T-helper 2 cell treated with Interferon-gamma antibody and Interleukin-4, amounts not matched to agents 100 ng/mL and 5 ng/mL, for 36 hours (primary cell): ENCODE results near the gene TEAD2. TPM values are rescaled to one million over a fixed set of nuclear protein-coding genes. Genes with fewer than 3 reads are reported as not detected.
"Not testable (repeated sequence)": the region's sequence is repeated elsewhere in the genome, so short reads cannot be mapped to it uniquely, and the experiment has no call there.

Experiments
- intact Hi-C: fragments of 100-400 bp; cut with micrococcal nuclease; formaldehyde crosslinking; loops from one replicate; pipeline ENCODE4 v1.15.1; 2023
- total RNA-seq: library from RNA; stranded (reverse); gene quantifications from 2 replicates; pipeline ENCODE4 v1.2.3, GENCODE V29; 2022

TEAD2 gene
- total RNA-seq, 1 donor from 2014 or later = not detected

DNA sequence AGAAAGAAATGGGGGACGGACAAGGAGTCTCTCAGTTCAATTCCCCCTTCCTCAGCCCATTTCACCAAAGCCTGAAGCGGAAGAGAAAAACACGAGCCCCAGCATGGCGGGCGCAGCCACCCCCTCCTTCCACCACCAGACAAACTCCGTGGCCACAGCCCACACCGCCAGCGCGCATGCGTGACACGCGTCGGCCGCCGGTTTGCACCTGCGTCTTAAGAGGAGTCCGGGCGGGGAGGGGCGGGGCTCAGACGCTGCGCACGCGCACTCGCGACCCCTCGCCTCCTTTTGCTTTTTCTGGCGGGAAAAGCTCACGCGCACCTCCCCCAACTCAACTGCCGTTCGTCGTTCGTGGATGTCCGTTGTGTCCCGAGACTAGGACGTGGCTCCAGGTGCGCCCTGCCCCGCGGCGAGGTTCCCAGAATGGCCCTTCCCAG is 25.7 kb upstream of the TEAD2 start, which contains the start of gene KASH5:
TSS of gene KASH5 (plus strand) at position 314 of the 437 bp plus-strand sequence. CDS start 2,635 bp downstream, outside the sequence.
- intact Hi-C loops = no loop called here

DNA sequence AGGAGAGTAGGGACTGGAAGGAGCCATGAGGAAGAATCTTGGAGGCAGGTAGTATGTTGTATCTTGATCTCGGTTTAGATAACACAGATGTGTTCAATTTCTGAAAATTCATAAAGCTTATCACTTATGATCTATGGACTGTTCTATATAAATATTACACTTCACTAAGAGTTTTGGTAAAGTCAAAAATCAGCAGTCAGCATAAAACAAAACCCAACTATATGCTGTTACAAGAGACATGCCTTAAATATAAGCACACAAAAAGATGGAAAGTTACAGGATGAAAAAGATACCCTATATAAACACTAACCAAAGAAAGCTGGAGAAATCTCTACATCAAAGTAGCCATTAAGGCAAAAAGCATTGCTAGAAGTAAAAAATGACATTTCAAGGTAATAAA is 21.4 kb upstream of the TEAD2 start:
- intact Hi-C loops = no loop called here

GRCh38 chr19:49382639-49383038 is 20.4 kb upstream of the TEAD2 start:
- intact Hi-C loops = no loop called here

GRCh38 chr19:49380391-49380790 is 18.2 kb upstream of the TEAD2 start:
- intact Hi-C loops = no loop called here

DNA sequence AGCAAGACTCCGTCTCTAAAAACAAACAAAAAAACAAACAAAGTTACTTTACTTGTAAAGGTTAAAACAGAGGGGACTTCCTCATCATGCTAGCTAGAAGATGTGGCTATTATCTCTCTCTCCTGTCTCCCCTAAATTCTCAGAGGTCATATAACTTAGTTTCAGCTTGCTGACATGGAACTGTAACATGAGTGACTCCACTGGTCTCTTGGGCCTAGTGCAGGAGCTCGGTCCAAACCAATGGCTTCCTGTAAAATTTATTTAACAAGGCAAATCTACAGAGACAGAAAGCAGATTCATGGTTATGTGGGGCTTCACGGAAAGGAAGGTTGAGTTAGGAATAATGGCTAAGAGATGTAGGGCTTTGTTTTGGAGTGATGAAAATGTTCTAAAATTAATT is 16.3 kb upstream of the TEAD2 start:
- intact Hi-C loops = no loop called here

GRCh38 chr19:49374665-49375434 is 12.6 kb upstream of the TEAD2 start:
- intact Hi-C loops = no loop called here

DNA sequence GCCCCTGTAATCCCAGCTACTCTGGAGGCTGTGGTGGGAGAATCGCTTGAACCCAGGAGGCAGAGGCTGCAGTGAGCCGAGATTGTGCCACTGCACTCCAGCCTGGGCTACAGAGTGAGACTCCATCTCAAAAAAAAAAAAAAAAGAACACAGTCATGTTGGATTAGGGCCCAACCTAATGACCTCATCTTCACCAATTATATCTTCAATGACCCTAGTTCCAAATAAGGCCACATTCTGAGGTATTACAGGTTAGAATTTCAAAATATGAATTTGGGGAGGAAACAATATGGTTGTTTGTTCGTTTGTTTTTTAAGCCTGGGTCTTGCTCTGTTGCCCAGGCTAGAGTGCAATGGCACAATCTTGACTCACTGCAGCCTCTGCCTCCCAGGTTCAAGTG is 11.0 kb upstream of the TEAD2 start:
- intact Hi-C loops = not testable (repeated sequence)

- intact Hi-C loops = no loop called here
Observed at GRCh38 chr19:49371184-49371583, 9.0 kb upstream of the TEAD2 start.

DNA sequence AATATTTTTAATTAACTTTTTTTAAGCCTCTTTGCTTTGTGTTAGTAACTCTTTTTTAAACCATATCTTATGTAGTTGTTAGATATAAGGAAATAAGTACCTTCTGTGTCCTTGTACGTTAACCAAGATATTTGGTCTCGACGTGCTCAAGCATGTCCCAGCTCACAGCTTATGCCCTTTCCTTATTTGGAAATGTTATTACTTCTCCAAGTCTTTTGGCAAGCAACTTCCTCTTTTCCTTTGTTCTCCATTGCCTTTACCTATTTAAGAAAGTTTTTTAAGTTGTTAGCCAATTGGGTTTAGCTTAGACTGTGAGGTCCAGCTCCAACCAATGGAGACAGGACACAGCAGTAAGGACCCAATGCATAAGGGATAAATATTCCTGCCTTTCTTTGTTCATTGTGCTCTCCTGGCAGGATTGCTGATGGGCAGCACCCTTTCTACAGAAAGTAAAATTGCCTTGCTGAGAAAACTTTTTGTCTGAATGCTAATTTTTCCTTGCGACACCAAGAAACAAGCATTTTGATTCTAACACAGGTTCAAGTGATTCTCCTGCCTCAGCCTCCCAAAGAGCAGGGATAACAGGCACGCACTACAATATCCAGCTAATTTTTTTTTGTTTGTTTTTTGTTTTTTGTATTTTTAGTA is 6.6 kb upstream of the TEAD2 start:
- intact Hi-C loops = no loop called here

GRCh38 chr19:49366110-49366509 is 3.9 kb upstream of the TEAD2 start:
- intact Hi-C loops = no loop called here

GRCh38 chr19:49364083-49364737 is 2.0 kb upstream of the TEAD2 start:
- intact Hi-C loops = no loop called here

DNA sequence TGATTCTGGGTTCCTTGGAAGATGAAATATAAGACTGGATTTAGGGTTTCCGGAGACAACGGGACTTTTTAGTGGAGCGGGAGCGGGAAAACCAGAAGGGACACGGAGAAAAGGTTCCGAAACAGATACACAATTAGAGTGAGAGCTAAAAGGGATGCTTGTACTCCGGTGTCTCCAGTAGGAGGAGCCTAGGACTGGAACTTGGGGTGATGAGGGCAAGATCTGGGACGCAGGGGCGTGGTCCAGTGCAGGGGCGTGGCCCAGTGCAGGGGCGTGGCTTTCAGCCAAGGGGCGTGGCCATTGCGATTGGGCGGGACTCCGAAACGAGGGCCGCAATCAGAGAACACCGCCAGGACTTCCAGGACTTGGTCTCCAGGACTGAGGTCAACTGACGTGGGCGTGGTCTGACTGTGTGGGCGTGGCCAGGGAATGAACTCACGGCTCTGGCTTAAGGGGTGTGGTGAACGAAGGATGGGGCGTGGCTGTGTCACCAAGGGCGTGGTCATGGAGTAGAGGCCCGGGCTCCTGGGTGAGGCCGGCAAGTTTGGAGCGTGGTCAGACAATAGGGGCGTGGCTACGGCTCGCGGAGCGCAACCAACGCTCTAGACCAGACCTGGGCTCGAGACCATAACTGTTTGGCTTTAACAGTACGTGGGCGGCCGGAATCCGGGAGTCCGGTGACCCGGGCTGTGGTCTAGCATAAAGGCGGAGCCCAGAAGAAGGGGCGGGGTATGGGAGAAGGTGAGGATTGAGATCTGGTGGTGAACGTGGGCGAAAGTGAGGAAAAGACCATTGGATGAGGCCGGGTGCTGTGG is 1.3 kb upstream of the TEAD2 start, which contains the start of gene DKKL1:
TSS of gene DKKL1 (plus strand) at position 610 of the 815 bp plus-strand sequence. CDS start at position 732, 122 bp downstream.
- intact Hi-C loops = no loop called here

DNA sequence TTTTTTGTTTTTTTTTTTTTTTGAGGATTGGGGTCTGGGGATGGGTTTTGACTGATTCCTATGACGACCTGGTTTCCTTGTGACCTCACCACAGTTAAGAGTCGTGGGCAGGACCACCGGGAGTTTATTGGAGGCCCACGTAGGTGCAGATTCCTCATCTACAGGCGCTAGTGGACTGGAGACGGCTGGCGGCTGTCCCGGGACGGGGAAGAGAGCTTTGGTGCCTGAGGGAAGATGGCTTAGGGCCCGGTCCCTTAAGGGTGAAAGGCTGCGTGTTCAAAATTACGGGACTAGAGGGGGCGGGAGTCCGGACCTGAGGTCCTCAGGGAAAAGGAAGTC is 682 bp upstream of the TEAD2 start:
- intact Hi-C loops = no loop called here

DNA sequence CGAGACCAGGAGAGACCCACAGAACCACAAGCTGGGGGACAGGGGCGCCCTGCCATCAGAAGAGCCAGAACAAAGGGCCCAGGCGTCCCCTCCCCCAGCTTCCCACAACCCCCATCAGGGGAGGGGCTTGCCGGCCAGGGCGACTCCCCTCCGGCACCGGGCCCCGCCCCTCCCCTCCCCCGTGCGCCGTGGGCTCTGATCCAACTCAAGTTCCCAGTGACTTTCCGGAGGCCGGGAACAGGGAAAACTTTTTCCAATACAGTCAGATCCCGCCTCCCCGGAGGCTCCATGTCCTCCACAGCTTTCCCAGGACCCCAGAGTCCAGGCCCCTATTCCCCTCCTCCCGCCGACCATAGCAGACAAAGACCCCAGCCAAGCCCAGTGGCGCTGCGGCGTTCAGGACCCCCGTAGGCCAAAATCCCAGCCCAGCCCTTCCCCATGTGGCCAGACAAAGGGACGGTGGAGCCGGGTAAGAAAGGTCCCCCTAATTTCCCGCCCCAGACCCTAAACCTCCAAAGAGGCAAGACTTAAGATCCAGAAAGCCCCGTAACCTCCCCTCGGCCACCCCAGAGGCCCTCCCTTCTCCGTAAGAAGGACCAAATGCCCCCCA is 673 bp downstream of the TEAD2 start:
- intact Hi-C loops = no loop called here

GRCh38 chr19:49359851-49360820 is 2.1 kb downstream of the TEAD2 start:
- intact Hi-C loops = no loop called here

- intact Hi-C loops = no loop called here
Observed at GRCh38 chr19:49357186-49357585, 5.0 kb downstream of the TEAD2 start.

GRCh38 chr19:49356382-49356781 is 5.8 kb downstream of the TEAD2 start:
- intact Hi-C loops = no loop called here

- intact Hi-C loops = no loop called here
Observed at GRCh38 chr19:49355909-49356353, 6.3 kb downstream of the TEAD2 start.

- intact Hi-C loops = no loop called here
Observed at GRCh38 chr19:49349567-49349966, 12.6 kb downstream of the TEAD2 start.
